Naive thymus-derived CD8-positive, alpha-beta T cell (primary cell): Measurements from ENCODE around the gene KBTBD2. TPM values are rescaled to one million over a fixed set of nuclear protein-coding genes. Genes with fewer than 3 reads are reported as not detected.
"Not testable (repeated sequence)": the region's sequence is repeated elsewhere in the genome, so short reads cannot be mapped to it uniquely, and the experiment has no call there.

ENCODE experiments used
- ATAC-seq, 2 donors: fragments of 150-1000 bp; cut with Tn5 transposase in 1 of 2; sonication (Bioruptor Pico), chemical (Tn5 transposase) in 1 of 2; 1 replicate in 1 of 2; 2 replicates in 1 of 2; pipeline ENCODE4 v1.10.0; 2021; ENCODE audit warnings: mild to moderate bottlenecking in 2 of 2, moderate library complexity in 2 of 2
- POLR2A ChIA-PET: fragments of 350-600 bp; sonication (Branson Sonifier 250); formaldehyde crosslinking; loops from one replicate; lab custom pipeline; 2021; ENCODE audit warnings: antibody characterized with exemption; lab: Charles Lee
- DNase-seq, 10 donors: peaks; one replicate each; pipeline versions ENCODE4 v3.0.0 to v3.0.0-alpha.2; 2020 to 2022
- H3K27ac Mint-ChIP-seq, 10 donors: one replicate each; pipeline ENCODE4 v1.8.0; 2020 to 2022; ENCODE audit warnings: mild to moderate bottlenecking in 10 of 10, mixed read lengths in 10 of 10, moderate library complexity in 4 of 10, inconsistent platforms in 1 of 10
- H3K27me3 Mint-ChIP-seq, 5 donors: one replicate each; pipeline ENCODE4 v1.8.0; 2021 to 2022; ENCODE audit warnings: mixed read lengths in 5 of 5
- H3K36me3 Mint-ChIP-seq, 3 donors: one replicate each; pipeline ENCODE4 v1.8.0; 2020 to 2022; ENCODE audit warnings: mixed read lengths in 3 of 3, mild to moderate bottlenecking in 2 of 3, inconsistent platforms in 1 of 3
- H3K4me1 Mint-ChIP-seq, 4 donors: one replicate each; pipeline ENCODE4 v1.8.0; 2021 to 2022; ENCODE audit warnings: mixed read lengths in 4 of 4
- H3K4me3 Mint-ChIP-seq, 10 donors: one replicate each; pipeline ENCODE4 v1.8.0; 2020 to 2022; ENCODE audit warnings: mild to moderate bottlenecking in 10 of 10, mixed read lengths in 10 of 10, moderate library complexity in 6 of 10, inconsistent platforms in 1 of 10
- H3K9me3 Mint-ChIP-seq, 9 donors: one replicate each; pipeline ENCODE4 v1.8.0; 2020 to 2022; ENCODE audit warnings: mixed read lengths in 9 of 9, mild to moderate bottlenecking in 3 of 9, inconsistent platforms in 1 of 9, moderate library complexity in 1 of 9
- polyA plus RNA-seq, 3 donors: library from polyadenylated mRNA; unstranded; fragments of 300-500 nt; fragmentation: Illumina TruSeq; gene quantifications; one replicate each; pipeline ENCODE4 v1.2.3, GENCODE V29; 2021
- total RNA-seq, 8 experiments: library from RNA in 2 of 8; stranded (reverse) in 2 of 8; gene quantifications; one replicate each; pipeline ENCODE4 v1.2.3 and lab custom pipeline; 2021 to 2026

The KBTBD2 gene
- total and polyA plus RNA-seq, 5 experiments from 2014 or later: 15.7 to 64.6 (median 24.7) TPM

DNA sequence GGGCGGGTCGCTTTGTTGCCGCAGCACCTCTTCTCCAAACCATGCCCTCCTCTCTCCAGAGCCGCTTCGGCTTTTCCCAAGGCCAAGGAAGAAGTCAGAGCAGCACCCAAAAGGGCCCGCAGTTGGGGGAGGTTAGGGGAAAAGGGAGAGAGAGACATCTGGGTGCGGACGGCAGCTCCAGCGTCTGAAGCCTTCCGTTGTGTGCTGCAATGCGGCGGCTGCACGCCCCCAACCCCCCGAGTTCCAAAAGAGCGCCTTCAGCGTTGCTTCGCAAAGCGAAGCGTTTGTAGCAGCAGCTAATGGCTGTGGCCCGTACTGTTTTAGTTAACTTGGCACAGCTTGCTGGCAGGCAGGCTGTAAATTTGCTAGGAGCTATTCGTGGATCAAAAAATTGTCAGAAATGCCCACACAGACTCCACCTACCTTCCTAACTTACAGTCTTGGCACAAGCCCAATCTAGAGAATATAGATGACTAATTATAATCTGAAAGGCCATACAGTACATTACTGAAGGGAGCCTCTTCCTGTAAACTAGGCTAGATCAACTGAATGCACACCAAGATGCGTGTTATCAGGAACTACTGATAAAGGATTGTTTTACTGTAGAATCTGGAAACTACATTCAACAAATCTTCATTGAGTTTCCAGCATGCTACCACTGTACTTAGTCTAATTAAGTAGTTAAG is 1.1 kb upstream of the KBTBD2 start:
- Mint-ChIP-seq H3K9me3 (no peaks in the 10 kb centered on the region), H3K4me3 (peak overlapping the region; percentile 88 to 97 (median 94)), H3K27me3 (peaks cover 0 to 4% (median 0%) of the 10 kb centered on the region in 5 donors), H3K4me1 (peaks cover 20 to 49% (median 39%) of the 10 kb centered on the region in 4 donors), H3K27ac (peak overlapping the region; percentile 96 to 100 (median 99)), H3K36me3 (peaks cover 0 to 4% (median 0%) of the 10 kb centered on the region in 3 donors)
- DNase-seq (peak in 9 of 10 donors; percentile 32 to 71 (median 49)), ATAC-seq (peak; percentile 18 to 19)
- POLR2A ChIA-PET: interaction anchor here (1.0 to 5.0 kb wide), 11 partner anchors 9 to 397 kb away, joined by 3 to 50 read pairs (median 22); partner anchors contain the start of genes AVL9, BBS9, NT5C3A and RP9

DNA sequence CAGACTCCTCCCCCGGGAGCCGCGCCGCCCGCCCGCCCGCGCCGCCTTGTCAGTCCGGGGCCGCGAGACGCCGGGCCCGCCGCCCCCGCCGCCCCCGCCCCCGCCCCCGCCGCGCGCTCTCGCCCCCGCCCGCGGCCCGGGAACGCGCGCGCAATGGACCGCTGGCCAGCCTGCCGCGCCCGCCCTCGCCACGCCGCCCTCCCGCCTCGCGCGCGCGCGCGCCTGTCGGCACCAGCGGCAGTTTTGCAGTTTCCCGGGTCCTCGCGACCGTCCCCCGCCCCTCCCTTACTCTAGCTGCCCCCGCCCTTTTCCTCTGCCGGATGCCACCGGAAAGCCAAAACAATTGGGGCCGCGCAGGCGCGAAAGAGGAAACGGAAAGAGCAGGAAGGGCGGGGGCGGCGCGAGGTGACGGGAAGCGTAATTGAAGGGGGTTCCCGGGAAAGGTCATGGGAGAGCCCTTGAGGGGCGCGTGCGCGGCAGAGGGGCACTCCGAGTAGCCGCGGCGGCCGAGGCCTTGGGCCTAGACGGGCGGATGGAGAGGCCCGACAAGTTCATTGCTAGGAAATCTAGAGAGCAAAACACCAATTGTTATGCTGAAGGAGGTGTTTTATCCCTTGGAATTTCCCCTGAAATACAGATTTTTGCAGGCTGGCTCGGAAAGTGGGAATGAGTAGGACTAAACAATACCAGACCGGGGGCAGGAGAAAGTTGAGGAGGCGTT is 400 bp upstream of the KBTBD2 start:
- Mint-ChIP-seq H3K4me3 (peak overlapping the region; percentile 88 to 97 (median 94)), H3K27me3 (peaks cover 0 to 3% (median 0%) of the 10 kb centered on the region in 5 donors), H3K36me3 (peaks cover 0 to 6% (median 0%) of the 10 kb centered on the region in 3 donors), H3K4me1 (peaks cover 21 to 56% (median 45%) of the 10 kb centered on the region in 4 donors), H3K9me3 (no peaks in the 10 kb centered on the region), H3K27ac (peak overlapping the region; percentile 96 to 100 (median 99))
- peak; percentile 94 to 99 (median 98) for DNase-seq
- peak; percentile 65 for ATAC-seq
- POLR2A ChIA-PET: interaction anchor here (1.0 to 5.0 kb wide), 13 partner anchors 10 to 402 kb away, joined by 3 to 50 read pairs (median 7); partner anchors contain the start of genes AVL9, BBS9, LSM5 and NT5C3A

DNA sequence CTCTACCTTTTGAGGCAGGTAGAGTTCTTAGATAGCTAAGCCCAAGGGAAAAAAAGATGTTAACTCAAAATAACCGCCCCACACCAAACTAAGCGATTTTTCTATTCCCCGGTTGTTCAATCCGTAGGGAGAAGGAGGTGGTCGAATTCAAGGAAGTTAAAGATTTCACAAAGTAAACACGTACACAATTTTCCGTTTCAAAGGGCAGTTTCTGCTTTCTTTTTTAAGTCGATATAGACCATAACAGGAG is 842 bp downstream of the KBTBD2 start:
- Mint-ChIP-seq H3K36me3 (peaks cover 0 to 9% (median 0%) of the 10 kb centered on the region in 3 donors), H3K4me3 (peak overlapping the region; percentile 88 to 97 (median 96)), H3K27ac (peak overlapping the region; percentile 98 to 100 (median 99)), H3K4me1 (peaks cover 25 to 68% (median 57%) of the 10 kb centered on the region in 4 donors), H3K27me3 (no peaks in the 10 kb centered on the region), H3K9me3 (no peaks in the 10 kb centered on the region)
- DNase-seq (peak in 1 of 10 donors; percentile 68), ATAC-seq (no peak)
- POLR2A ChIA-PET: interaction anchor here (0.6 to 5.0 kb wide), 17 partner anchors 8 to 401 kb away, joined by 3 to 50 read pairs (median 7); partner anchors contain the start of genes AVL9, BBS9, LSM5 and NT5C3A

DNA sequence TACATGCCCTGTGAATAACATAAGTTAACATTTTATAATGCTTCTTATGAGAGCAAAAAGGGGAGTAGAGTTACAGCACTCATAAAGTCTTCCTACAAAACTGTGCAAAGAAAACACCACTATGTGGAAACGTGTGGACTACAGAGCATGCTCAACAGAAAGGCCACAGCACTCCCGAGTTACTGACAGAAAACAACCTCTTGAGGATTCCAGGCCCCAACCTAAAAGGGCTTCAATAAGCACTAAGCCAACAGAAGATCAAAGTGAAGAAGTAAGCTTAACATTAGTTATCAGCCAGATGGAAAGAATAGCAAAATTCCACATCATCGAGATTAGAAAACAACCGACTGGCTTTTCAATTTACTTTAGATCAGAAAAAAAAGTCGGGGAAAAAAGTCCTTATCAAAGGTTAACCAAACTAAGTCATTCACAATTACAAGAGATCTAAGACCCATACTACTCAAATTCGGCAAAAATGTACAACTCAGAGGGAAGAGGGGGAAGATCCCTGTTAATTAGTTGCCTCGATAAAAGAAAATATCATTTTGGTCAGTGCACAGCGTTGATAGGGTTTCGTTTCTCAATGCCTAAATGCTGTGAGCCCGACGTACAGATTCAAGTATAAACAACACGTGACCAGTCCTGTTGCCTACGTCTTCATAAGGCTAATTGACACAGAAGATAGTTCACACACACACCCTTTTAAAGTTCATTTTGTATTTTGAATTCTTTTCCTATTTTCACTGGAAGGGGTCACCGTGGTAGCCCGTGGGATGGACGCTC is 1.4 kb downstream of the KBTBD2 start:
- Mint-ChIP-seq H3K36me3 (peaks cover 0 to 11% (median 0%) of the 10 kb centered on the region in 3 donors), H3K9me3 (no peaks in the 10 kb centered on the region), H3K4me3 (peak overlapping the region; percentile 88 to 97 (median 96)), H3K27me3 (no peaks in the 10 kb centered on the region), H3K27ac (peak overlapping the region; percentile 98 to 100 (median 99)), H3K4me1 (peaks cover 29 to 72% (median 62%) of the 10 kb centered on the region in 4 donors)
- POLR2A ChIA-PET: interaction anchor here (0.6 to 5.0 kb wide), 17 partner anchors 7 to 400 kb away, joined by 3 to 50 read pairs (median 7); partner anchors contain the start of genes AVL9, BBS9, LSM5 and NT5C3A
- DNase-seq: peak in 8 of 10 donors; percentile 34 to 77 (median 58)
- peak; percentile 39 to 61 for ATAC-seq

DNA sequence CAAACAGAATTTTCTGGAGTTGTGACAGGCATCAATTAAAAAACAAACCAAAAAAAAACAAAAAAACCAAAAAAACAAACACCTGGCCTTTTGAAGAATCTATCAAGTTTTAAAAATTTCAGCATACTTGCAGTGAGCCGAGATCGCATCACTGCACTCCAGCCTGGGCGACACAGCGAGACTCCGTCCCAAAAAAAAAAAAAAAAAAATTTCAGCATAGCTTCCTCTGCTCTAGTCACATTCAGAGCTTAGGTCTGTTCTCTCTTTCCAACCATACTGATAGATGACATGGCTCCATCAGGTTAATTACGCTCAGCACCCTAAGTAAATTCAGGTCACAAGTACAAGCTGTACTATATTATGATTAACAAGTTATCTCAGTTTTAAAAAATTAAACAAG is 3.1 kb downstream of the KBTBD2 start:
- no peak for DNase-seq
- Mint-ChIP-seq H3K4me1 (peaks cover 32 to 75% (median 70%) of the 10 kb centered on the region in 4 donors), H3K27me3 (no peaks in the 10 kb centered on the region), H3K36me3 (peaks cover 0 to 11% (median 0%) of the 10 kb centered on the region in 3 donors), H3K27ac (peak overlapping the region; percentile 71 to 100 (median 98)), H3K4me3 (peak overlapping the region; percentile 41 to 97 (median 91)), H3K9me3 (no peaks in the 10 kb centered on the region)
- no peak for ATAC-seq
- POLR2A ChIA-PET: interaction anchor here (0.6 to 1.3 kb wide), 3 partner anchors 18 to 399 kb away, joined by 3 to 7 read pairs (median 3); no protein-coding TSS in a partner anchor

DNA sequence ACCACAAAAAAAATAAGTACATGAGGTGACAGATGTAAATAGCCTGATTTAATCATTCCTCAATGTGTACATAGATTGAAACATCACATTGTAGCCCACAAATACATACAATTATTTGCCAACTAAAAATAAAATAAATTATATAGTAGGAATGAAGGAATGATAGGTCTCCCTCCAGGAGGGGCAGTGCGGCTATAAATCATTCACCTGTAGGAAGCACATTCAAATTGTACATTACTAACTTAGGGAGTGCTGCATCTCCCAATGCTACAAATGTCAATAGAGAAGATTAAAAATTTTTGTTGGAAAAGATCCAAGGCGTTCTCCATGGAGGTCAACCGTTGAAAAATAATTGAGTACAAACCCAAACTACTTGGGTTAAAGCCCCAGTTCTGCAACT is 4.2 kb downstream of the KBTBD2 start:
- no peaks in the 10 kb centered on the region for H3K9me3 Mint-ChIP-seq
- H3K36me3 Mint-ChIP-seq: peaks cover 0 to 13% (median 0%) of the 10 kb centered on the region in 3 donors
- peak overlapping the region in 4 of 10 donors; percentile 15 to 100 (median 34) for H3K27ac Mint-ChIP-seq
- DNase-seq (no peak), ATAC-seq (no peak)
- peak overlapping the region in 4 of 10 donors; percentile 31 to 88 (median 46) for H3K4me3 Mint-ChIP-seq
- H3K27me3 Mint-ChIP-seq: no peaks in the 10 kb centered on the region
- POLR2A ChIA-PET: interaction anchor here (0.6 kb wide), 1 partner anchor 17 kb away, joined by 3 read pairs; no protein-coding TSS in a partner anchor
- H3K4me1 Mint-ChIP-seq: peaks cover 23 to 72% (median 67%) of the 10 kb centered on the region in 4 donors

DNA sequence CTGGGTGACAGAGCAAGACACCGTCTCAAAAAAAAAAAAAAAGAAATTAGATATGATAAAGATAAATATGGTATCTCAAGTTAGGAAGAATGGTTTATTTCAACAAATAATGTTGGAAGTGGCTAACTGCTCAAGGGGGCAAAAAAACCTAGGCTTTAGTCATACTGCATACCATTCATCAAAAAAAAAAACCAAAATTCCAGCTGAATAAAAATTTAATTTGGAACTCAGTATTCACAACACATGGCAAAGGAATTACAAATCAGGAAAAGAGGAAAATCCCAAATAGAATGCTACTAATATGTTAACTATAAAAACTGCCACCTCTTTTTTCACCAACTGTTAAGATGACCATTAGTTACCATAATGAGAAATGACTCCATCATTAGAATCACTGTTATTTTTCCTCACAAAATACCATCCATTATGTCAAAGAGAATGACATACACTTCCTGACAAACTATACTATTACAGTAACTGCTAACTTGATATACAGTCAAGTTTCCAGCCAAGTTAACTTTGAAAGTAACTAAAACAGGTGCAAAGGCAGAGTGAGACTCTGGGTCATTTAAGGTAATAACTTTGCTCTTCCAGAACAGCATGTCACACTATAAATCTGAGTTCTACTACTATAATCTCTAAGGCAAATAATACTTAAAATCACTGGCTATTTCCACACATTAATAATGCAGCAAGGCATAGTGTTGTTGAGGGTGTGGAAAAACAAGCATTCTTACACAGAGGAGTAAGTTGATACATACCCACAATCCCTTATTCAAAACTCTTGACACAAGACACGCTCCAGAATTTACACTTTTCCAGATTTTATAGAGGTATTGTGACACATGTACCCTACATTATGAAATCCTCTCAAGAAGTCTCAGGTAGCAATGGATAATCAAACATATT is 10.2 kb downstream of the KBTBD2 start:
- Mint-ChIP-seq H3K27ac (peak overlapping the region in 6 of 10 donors; percentile 1 to 51 (median 20)), H3K4me1 (peaks cover 21 to 74% (median 65%) of the 10 kb centered on the region in 4 donors), H3K27me3 (no peaks in the 10 kb centered on the region), H3K9me3 (no peaks in the 10 kb centered on the region), H3K4me3 (peak overlapping the region in 7 of 10 donors; percentile 2 to 41 (median 15)), H3K36me3 (peaks cover 0 to 24% (median 4%) of the 10 kb centered on the region in 3 donors)
- DNase-seq: no peak
- peak in 1 of 2 donors; percentile 39 for ATAC-seq
- POLR2A ChIA-PET: interaction anchor here (0.7 to 2.8 kb wide), 2 partner anchors 9 to 67 kb away, joined by 3 to 15 read pairs; partner anchors contain the start of gene KBTBD2

DNA sequence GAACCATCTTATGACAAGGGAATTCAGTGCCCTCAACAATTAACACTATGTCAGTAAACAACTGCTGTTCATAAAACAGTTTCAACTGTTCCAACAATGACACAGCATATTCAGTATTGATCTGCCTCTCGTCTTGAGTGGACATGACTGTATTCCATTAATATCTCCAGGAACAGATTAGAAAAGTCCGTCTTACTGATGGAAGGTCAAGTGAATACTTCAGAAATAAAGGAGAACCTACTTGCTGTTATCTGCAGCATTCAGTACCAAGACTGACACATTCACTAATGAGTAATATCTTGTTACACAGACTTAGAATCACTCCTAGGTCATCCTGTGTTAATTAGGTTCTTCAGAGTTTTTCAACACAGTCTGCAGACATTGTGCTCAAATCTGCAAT is 12.1 kb downstream of the KBTBD2 start:
- peaks cover 0 to 37% (median 5%) of the 10 kb centered on the region in 3 donors for H3K36me3 Mint-ChIP-seq
- H3K27me3 Mint-ChIP-seq: no peaks in the 10 kb centered on the region
- peak overlapping the region in 3 of 10 donors; percentile 6 to 31 (median 19) for H3K4me3 Mint-ChIP-seq
- peak overlapping the region in 5 of 10 donors; percentile 10 to 58 (median 37) for H3K27ac Mint-ChIP-seq
- POLR2A ChIA-PET: interaction anchor here (2.8 kb wide), 1 partner anchor 11 kb away, joined by 15 read pairs; the partner anchor contains the start of gene KBTBD2
- peaks cover 19 to 71% (median 64%) of the 10 kb centered on the region in 4 donors for H3K4me1 Mint-ChIP-seq
- no peaks in the 10 kb centered on the region for H3K9me3 Mint-ChIP-seq
- ATAC-seq (no peak), DNase-seq (no peak)

DNA sequence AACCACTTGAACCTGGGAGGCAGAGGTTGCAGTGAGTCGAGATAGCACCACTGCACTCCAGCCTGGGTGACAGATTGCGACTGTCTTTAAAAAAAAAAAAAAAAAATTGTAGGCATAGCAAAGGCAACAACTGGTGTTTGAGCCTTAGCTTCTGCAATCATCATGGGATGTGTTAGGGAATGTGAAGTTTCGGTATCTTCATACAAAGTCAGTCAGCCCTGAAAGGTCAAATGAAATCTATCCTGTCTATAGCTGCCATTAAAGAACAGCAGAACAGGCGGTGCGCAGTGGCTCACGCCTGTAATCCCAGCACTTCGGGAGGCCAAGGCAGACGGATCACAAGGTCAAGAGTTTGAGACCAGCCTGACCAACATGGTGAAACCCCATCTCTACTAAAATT is 13.5 kb downstream of the KBTBD2 start:
- Mint-ChIP-seq H3K4me1 (peaks cover 16 to 61% (median 52%) of the 10 kb centered on the region in 4 donors), H3K27ac (peak overlapping the region in 2 of 10 donors; percentile 29 to 47), H3K36me3 (peaks cover 0 to 46% (median 5%) of the 10 kb centered on the region in 3 donors)
- H3K4me3 Mint-ChIP-seq, H3K9me3 Mint-ChIP-seq, DNase-seq, H3K27me3 Mint-ChIP-seq, ATAC-seq: not testable (repeated sequence)
- POLR2A ChIA-PET: interaction anchor here (0.7 kb wide), 2 partner anchors 66 to 256 kb away, joined by 3 to 5 read pairs; no protein-coding TSS in a partner anchor

DNA sequence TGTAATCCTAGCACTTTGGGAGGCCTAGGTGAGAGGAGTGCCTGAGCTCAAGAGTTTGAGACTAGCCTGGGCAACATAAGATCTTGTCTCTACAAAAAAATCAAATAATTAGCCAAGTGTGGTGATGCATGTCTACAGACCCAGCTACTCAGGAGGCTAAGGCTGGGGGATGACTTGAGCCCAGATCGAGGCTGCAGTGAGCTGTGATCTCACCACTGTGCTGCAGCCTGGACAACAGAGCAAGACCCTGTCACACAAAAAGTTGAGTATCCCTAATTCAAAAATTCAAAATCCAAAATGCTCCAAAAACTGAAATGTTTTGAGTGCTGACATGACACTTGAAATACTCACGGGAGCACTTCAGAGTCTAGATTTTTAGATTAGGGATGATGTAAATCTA is 19.1 kb downstream of the KBTBD2 start:
- Mint-ChIP-seq H3K36me3 (peaks cover 8 to 82% (median 34%) of the 10 kb centered on the region in 3 donors), H3K9me3 (peaks cover 0 to 3% (median 0%) of the 10 kb centered on the region in 9 donors), H3K27me3 (no peaks in the 10 kb centered on the region), H3K27ac (peak overlapping the region in 1 of 10 donors; percentile 10), H3K4me3 (no peak overlapping the region), H3K4me1 (peaks cover 5 to 38% (median 28%) of the 10 kb centered on the region in 4 donors)
- DNase-seq: no peak
- ATAC-seq: no peak
- POLR2A ChIA-PET: no interaction called here
